Upper lobe of left lung (tissue), 4 donors: ENCODE data around the gene ARFGEF3.

Experiments used
- CTCF ChIP-seq, 6 experiments: fragments of 450-650 bp in 4 of 6; fragments of 200-600 bp in 2 of 6; sonication (generic) in 2 of 6; IDR thresholded peaks; one replicate each; pipeline ENCODE4 v1.5.1; 2016 to 2019; ENCODE audit warnings: antibody characterized with exemption in 6 of 6
- POLR2AphosphoS5 ChIP-seq, 2 donors: sonication (generic); formaldehyde crosslinking; IDR thresholded peaks; one replicate each; pipeline ENCODE4 v1.5.1; 2017; ENCODE audit warnings: antibody characterized with exemption in 2 of 2

DNA sequence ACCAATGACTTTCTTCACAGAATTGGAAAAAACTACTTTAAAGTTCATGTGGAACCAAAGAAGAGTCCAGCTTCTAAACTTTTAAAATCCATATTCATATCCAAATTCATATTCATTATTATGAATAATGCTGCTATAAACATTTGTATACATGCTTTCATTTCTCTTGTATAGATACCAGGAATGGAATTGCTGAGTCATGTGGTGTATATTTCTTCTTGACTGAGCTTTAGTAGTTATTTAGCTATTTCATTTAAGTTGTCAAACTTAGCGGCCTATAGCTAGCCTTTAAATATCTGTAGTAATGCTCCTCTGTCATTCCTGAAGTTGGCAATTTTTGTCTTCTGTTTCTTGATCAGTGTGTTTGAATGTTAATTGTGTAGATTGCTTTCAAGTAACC, 196.2 kb downstream of the ARFGEF3 start:
- TF ChIP-seq CTCF (IDR thresholded peaks at IDR 0.05) (no peak), POLR2AphosphoS5 (IDR thresholded peaks at IDR 0.05) (no peak)
